Measurements from ENCODE around the gene FASTKD3.

GRCh38 chr5:7868773-7869473 lies at the start of gene FASTKD3, which contains the start of gene MTRR:
- TF ChIP-seq CTCF (IDR thresholded peaks at IDR 0.05) (no peak), POLR2A (IDR thresholded peaks at IDR 0.05) (peak in 1 of 2 donors; percentile 30), POLR2AphosphoS5 (IDR thresholded peaks at IDR 0.05; ENCODE audit: insufficient read depth in 1 of 2, low read depth in 1 of 2) (peak; percentile 65 to 80)
